Measurements from ENCODE around the gene SPPL3. TPM values are rescaled to one million over a fixed set of nuclear protein-coding genes. Genes with fewer than 3 reads are reported as not detected.
"Not testable (repeated sequence)": the region's sequence is repeated elsewhere in the genome, so short reads cannot be mapped to it uniquely, and the experiment has no call there.

SPPL3 gene
- total RNA-seq, 1 donor from 2014 or later, result 48.9 TPM

DNA sequence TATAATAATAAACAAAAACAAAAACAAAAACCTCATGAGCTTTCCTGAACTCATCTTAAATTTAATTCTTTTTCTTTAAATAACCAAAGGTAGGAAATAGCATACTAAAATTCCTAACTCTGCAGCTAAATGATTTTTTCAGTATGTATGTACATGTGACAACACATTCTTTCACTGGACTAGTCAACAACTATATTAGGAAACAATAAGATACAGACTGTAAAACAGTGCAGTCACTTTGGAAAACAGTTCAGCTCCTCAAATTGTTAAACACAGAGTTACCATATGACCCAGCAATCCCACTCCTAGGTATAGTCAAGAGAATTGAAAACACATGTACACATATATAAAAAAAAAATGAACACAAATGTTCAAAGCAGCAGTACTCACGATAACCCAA lies 64.7 kb downstream of the SPPL3 start:
- H3K4me3 ChIP-seq, result no peak overlapping the region
- no peak overlapping the region for H3K27ac ChIP-seq
- H3K27me3 ChIP-seq, result no peaks in the 10 kb centered on the region
- no peak for DNase-seq (ENCODE audit: extremely low spot score in 2 of 2)
- intact Hi-C loops (cut with DNase I), result loop anchor here (5.0 kb wide), 1 partner anchor 1183 kb away; the partner anchor contains the start of gene BCL7A
- TF ChIP-seq POLR2AphosphoS5 (IDR thresholded peaks at IDR 0.05; ENCODE audit: insufficient read depth in 1 of 2, low read depth in 1 of 2) (no peak), POLR2A (IDR thresholded peaks at IDR 0.05) (no peak)
- TF ChIP-seq, protein P1, sequence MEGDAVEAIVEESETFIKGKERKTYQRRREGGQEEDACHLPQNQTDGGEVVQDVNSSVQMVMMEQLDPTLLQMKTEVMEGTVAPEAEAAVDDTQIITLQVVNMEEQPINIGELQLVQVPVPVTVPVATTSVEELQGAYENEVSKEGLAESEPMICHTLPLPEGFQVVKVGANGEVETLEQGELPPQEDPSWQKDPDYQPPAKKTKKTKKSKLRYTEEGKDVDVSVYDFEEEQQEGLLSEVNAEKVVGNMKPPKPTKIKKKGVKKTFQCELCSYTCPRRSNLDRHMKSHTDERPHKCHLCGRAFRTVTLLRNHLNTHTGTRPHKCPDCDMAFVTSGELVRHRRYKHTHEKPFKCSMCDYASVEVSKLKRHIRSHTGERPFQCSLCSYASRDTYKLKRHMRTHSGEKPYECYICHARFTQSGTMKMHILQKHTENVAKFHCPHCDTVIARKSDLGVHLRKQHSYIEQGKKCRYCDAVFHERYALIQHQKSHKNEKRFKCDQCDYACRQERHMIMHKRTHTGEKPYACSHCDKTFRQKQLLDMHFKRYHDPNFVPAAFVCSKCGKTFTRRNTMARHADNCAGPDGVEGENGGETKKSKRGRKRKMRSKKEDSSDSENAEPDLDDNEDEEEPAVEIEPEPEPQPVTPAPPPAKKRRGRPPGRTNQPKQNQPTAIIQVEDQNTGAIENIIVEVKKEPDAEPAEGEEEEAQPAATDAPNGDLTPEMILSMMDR (IDR thresholded peaks at IDR 0.05), result no peak
- H3K9me3 ChIP-seq, result no peaks in the 10 kb centered on the region
- no peaks in the 10 kb centered on the region for H3K36me3 ChIP-seq
- H3K4me1 ChIP-seq, result peaks cover 49% of the 10 kb centered on the region

DNA sequence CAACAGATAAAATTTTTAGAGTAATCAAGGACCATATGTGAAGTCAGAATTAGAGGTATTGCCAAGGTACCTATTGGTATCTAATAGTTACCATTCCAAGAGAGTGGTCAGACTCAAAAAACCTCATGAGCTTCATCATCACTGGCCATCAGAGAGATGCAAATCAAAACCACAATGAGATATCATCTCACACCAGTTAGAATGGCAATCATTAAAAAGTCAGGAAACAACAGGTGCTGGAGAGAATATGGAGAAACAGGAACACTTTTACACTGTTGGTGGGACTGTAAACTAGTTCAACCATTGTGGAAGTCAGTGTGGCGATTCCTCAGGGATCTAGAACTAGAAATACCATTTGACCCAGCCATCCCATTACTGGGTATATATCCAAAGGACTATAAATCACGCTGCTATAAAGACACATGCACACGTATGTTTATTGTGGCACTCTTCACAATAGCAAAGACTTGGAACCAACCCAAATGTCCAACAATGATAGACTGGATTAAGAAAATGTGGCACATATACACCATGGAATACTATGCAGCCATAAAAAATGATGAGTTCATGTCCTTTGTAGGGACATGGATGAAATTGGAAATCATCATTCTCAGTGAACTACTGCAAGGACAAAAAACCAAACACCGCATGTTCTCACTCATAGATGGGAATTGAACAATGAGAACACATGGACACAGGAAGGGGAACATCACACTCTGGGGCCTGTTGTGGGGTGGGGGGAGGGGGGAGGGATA lies 65.4 kb downstream of the SPPL3 start:
- not testable (repeated sequence) for H3K27me3 ChIP-seq; DNase-seq (ENCODE audit: extremely low spot score in 2 of 2); H3K9me3 ChIP-seq; H3K4me3 ChIP-seq; H3K27ac ChIP-seq; H3K36me3 ChIP-seq
- intact Hi-C loops (cut with DNase I), result loop anchor here (5.0 kb wide), 1 partner anchor 1183 kb away; the partner anchor contains the start of gene BCL7A
- peaks cover 48% of the 10 kb centered on the region for H3K4me1 ChIP-seq

DNA sequence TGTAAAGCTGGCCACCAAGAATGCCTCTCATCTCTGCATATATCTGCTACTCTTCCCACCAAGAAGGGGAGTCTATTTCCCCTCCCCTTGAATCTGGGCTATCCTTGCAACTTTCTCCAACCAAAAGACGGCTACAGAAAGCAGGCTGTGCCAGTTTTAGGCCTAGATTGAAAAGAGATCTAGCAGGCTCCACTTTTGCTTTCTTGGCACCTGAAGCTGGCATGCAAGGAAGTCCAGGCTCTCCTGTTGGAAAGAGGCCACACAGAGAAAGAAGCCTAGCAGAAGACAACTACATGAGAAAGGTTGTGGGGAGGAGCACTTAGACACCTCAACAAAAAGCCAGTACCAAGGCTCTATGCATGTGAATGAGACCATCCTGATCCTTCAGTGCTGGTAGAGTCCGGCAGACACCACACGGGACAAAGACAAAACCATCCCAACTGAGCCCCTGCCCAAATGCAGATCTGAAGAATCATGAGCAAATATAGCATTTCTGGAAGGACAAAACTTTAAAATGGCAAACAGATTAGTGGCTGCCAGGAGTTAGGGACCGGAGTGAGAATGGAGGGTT lies 68.0 kb downstream of the SPPL3 start:
- H3K36me3 ChIP-seq, result no peaks in the 10 kb centered on the region
- no peaks in the 10 kb centered on the region for H3K27me3 ChIP-seq
- DNase-seq (ENCODE audit: extremely low spot score in 2 of 2), result no peak
- H3K4me3 ChIP-seq, result no peak overlapping the region
- H3K27ac ChIP-seq, result no peak overlapping the region
- TF ChIP-seq POLR2AphosphoS5 (IDR thresholded peaks at IDR 0.05; ENCODE audit: insufficient read depth in 1 of 2, low read depth in 1 of 2) (no peak), POLR2A (IDR thresholded peaks at IDR 0.05) (no peak)
- TF ChIP-seq, protein P1 (IDR thresholded peaks at IDR 0.05), result no peak
- intact Hi-C loops (cut with DNase I), result loop anchor here (5.0 kb wide), 1 partner anchor 1186 kb away; the partner anchor contains the start of gene BCL7A
- H3K9me3 ChIP-seq, result no peaks in the 10 kb centered on the region
- H3K4me1 ChIP-seq, result peaks cover 59% of the 10 kb centered on the region

DNA sequence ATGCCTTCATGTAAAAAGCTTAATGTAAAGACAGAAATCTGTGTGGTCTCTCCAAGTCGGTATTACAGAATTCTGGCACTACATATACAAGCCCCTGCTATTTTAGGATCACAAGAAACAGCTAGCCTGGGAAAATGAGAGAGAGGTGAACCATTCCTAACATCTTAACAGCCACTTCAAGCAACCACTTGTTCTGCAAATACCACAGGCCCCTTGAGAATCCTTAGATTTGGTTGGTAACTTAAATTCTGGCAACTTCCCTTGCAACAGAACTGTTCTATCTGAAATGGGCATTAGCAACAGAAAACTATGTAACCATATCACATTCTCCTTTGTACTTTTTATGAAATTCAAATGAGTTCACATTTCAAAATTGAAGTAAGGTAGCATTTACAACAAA lies 68.5 kb downstream of the SPPL3 start:
- no peak overlapping the region for H3K4me3 ChIP-seq
- no peak for DNase-seq (ENCODE audit: extremely low spot score in 2 of 2)
- peaks cover 65% of the 10 kb centered on the region for H3K4me1 ChIP-seq
- intact Hi-C loops (cut with DNase I), result loop anchor here (5.0 kb wide), 1 partner anchor 1187 kb away; the partner anchor contains the start of gene BCL7A
- no peak overlapping the region for H3K27ac ChIP-seq
- TF ChIP-seq POLR2AphosphoS5 (IDR thresholded peaks at IDR 0.05; ENCODE audit: insufficient read depth in 1 of 2, low read depth in 1 of 2) (no peak), POLR2A (IDR thresholded peaks at IDR 0.05) (no peak)
- TF ChIP-seq, protein P1 (IDR thresholded peaks at IDR 0.05), result no peak
- no peaks in the 10 kb centered on the region for H3K9me3 ChIP-seq
- H3K36me3 ChIP-seq, result no peaks in the 10 kb centered on the region
- H3K27me3 ChIP-seq, result no peaks in the 10 kb centered on the region

DNA sequence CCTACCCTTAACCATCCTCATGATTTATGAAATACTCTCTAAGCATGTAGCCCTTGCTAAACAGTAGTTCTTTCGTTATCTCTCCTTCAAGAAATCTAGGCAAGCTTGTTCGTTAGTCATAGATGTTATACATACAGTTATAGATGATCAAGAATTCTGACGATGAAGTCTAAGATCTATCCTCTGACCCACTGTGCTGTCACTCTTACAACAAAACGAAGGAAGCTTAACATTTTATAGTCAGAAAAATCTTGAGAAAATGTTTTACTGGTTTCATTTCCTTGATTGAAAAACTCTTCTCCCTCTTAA lies 68.9 kb downstream of the SPPL3 start:
- H3K36me3 ChIP-seq, result no peaks in the 10 kb centered on the region
- DNase-seq (ENCODE audit: extremely low spot score in 2 of 2), result no peak
- no peak for TF ChIP-seq POLR2AphosphoS5 (IDR thresholded peaks at IDR 0.05; ENCODE audit: insufficient read depth in 1 of 2, low read depth in 1 of 2)
- TF ChIP-seq, protein P1 (IDR thresholded peaks at IDR 0.05), result no peak
- no peak for TF ChIP-seq POLR2A (IDR thresholded peaks at IDR 0.05)
- H3K27ac ChIP-seq, result no peak overlapping the region
- H3K4me1 ChIP-seq, result peaks cover 66% of the 10 kb centered on the region
- intact Hi-C loops (cut with DNase I), result loop anchor here (5.0 kb wide), 1 partner anchor 1187 kb away; the partner anchor contains the start of gene BCL7A
- H3K9me3 ChIP-seq, result no peaks in the 10 kb centered on the region
- no peaks in the 10 kb centered on the region for H3K27me3 ChIP-seq
- H3K4me3 ChIP-seq, result no peak overlapping the region
